ENCODE data around the gene OCA2. TPM values are rescaled to one million over a fixed set of nuclear protein-coding genes. Genes with fewer than 3 reads are reported as not detected.

OCA2 gene
- total and polyA plus RNA-seq, 11 donors = 0.04 to 0.10 (median 0.07) TPM; not detected in 8

- no peaks in the 10 kb centered on the region for H3K27me3 ChIP-seq
- no peak for TF ChIP-seq POLR2A (IDR thresholded peaks at IDR 0.05)
- TF ChIP-seq, protein P1, sequence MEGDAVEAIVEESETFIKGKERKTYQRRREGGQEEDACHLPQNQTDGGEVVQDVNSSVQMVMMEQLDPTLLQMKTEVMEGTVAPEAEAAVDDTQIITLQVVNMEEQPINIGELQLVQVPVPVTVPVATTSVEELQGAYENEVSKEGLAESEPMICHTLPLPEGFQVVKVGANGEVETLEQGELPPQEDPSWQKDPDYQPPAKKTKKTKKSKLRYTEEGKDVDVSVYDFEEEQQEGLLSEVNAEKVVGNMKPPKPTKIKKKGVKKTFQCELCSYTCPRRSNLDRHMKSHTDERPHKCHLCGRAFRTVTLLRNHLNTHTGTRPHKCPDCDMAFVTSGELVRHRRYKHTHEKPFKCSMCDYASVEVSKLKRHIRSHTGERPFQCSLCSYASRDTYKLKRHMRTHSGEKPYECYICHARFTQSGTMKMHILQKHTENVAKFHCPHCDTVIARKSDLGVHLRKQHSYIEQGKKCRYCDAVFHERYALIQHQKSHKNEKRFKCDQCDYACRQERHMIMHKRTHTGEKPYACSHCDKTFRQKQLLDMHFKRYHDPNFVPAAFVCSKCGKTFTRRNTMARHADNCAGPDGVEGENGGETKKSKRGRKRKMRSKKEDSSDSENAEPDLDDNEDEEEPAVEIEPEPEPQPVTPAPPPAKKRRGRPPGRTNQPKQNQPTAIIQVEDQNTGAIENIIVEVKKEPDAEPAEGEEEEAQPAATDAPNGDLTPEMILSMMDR (IDR thresholded peaks at IDR 0.05) = no peak
- WGBS, 4 donors = 73 to 82% (median 81%) methylated on average over 7 to 10 of the region's 10 CpGs
- H3K36me3 ChIP-seq = no peaks in the 10 kb centered on the region
- H3K4me3 ChIP-seq = no peak overlapping the region
- no peaks in the 10 kb centered on the region for H3K4me1 ChIP-seq
- DNase-seq (no peak), ATAC-seq (no peak)
- intact Hi-C loops (cut with DNase I) = no loop called here
- no peak overlapping the region for H3K27ac ChIP-seq
- H3K9me3 ChIP-seq = no peaks in the 10 kb centered on the region
Observed at GRCh38 chr15:27868828-27869404, 230.2 kb downstream of the OCA2 start.

DNA sequence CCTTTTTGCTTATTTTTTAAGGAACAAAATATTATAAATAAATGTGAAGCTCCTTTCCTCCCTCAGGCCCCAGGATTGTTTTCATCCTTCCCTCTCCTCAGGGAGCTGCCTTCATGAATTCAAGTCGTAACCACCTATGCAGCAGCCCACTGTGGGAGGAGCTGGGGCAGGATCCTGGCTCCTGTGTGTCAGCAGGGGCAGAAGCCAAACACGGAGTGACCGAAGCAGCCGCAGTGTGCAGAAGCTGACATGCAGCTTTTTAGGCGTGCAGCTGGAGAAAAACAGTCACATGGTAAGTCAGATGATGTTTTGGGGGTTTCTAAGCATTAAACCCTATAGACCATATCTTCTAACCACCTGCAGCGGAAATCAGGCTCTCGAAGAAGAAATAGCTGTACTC lies 231.3 kb downstream of the OCA2 start:
- Histone ChIP-seq H3K4me3 (no peak overlapping the region), H3K27me3 (no peaks in the 10 kb centered on the region), H3K27ac (no peak overlapping the region), H3K36me3 (no peaks in the 10 kb centered on the region), H3K4me1 (no peaks in the 10 kb centered on the region), H3K9me3 (no peaks in the 10 kb centered on the region)
- intact Hi-C loops (cut with DNase I) = no loop called here
- DNase-seq (no peak), ATAC-seq (no peak)
- no peak for TF ChIP-seq POLR2A (IDR thresholded peaks at IDR 0.05)
- TF ChIP-seq, protein P1 (IDR thresholded peaks at IDR 0.05) = no peak
- 64 to 73% (median 69%) methylated on average over 7 of the region's 7 CpGs for whole genome bisulfite sequencing, 4 donors

GRCh38 chr15:27866505-27867165 lies 232.5 kb downstream of the OCA2 start:
- no peaks in the 10 kb centered on the region for H3K4me1 ChIP-seq
- intact Hi-C loops (cut with DNase I) = no loop called here
- H3K4me3 ChIP-seq = no peak overlapping the region
- DNase-seq (no peak), ATAC-seq (no peak)
- no peaks in the 10 kb centered on the region for H3K27me3 ChIP-seq
- TF ChIP-seq POLR2A (IDR thresholded peaks at IDR 0.05) = no peak
- TF ChIP-seq, protein P1 (IDR thresholded peaks at IDR 0.05) = no peak
- no peak overlapping the region for H3K27ac ChIP-seq
- H3K36me3 ChIP-seq = no peaks in the 10 kb centered on the region
- no peaks in the 10 kb centered on the region for H3K9me3 ChIP-seq
- 65 to 83% (median 72%) methylated on average over 8 to 10 of the region's 10 CpGs for WGBS, 4 donors

GRCh38 chr15:27865926-27866325 lies 233.2 kb downstream of the OCA2 start:
- TF ChIP-seq, protein P1 (IDR thresholded peaks at IDR 0.05) = no peak
- no peak for TF ChIP-seq POLR2A (IDR thresholded peaks at IDR 0.05)
- WGBS, 4 donors = 65 to 70% (median 67%) methylated on average over 2 to 3 of the region's 3 CpGs

More at GRCh38 chr15:27865926-27866325, 233.2 kb downstream of the OCA2 start:
- Histone ChIP-seq H3K36me3 (no peaks in the 10 kb centered on the region), H3K4me3 (no peak overlapping the region), H3K9me3 (no peaks in the 10 kb centered on the region), H3K27me3 (no peaks in the 10 kb centered on the region), H3K4me1 (no peaks in the 10 kb centered on the region), H3K27ac (no peak overlapping the region)
- intact Hi-C loops (cut with DNase I) = no loop called here
- ATAC-seq (no peak), DNase-seq (no peak)

All from heart left ventricle (tissue), 16 donors.